ENCODE data around the gene KRT10. TPM values are rescaled to one million over a fixed set of nuclear protein-coding genes. Genes with fewer than 3 reads are reported as not detected.

KRT10 gene
- total RNA-seq, 4 donors from 2014 or later = 6.9 to 47.1 (median 39.8) TPM; not detected in 1

DNA sequence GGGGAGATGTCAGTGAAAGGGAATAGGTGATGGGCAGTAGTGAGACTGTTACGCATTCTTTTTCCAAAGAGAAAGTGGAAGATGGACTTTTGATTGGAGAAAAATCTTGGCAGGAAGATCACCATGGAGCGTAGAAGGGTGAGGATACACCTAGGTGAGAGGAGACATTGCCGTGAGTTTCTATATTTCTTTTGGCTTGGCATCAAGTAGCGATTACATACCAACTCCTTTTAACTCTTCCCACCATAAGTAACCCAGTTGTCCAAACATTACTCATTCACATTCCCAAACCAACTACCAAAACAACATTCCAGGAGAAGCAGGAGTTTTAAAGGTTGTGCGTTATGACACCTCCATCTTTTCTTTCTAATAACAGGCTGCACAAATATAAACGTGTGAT is 11.9 kb downstream of the KRT10 start:
- no peak for TF ChIP-seq POLR2A (IDR thresholded peaks at IDR 0.05)
- TF ChIP-seq, protein P1, sequence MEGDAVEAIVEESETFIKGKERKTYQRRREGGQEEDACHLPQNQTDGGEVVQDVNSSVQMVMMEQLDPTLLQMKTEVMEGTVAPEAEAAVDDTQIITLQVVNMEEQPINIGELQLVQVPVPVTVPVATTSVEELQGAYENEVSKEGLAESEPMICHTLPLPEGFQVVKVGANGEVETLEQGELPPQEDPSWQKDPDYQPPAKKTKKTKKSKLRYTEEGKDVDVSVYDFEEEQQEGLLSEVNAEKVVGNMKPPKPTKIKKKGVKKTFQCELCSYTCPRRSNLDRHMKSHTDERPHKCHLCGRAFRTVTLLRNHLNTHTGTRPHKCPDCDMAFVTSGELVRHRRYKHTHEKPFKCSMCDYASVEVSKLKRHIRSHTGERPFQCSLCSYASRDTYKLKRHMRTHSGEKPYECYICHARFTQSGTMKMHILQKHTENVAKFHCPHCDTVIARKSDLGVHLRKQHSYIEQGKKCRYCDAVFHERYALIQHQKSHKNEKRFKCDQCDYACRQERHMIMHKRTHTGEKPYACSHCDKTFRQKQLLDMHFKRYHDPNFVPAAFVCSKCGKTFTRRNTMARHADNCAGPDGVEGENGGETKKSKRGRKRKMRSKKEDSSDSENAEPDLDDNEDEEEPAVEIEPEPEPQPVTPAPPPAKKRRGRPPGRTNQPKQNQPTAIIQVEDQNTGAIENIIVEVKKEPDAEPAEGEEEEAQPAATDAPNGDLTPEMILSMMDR (IDR thresholded peaks at IDR 0.05) = no peak
- H3K36me3 ChIP-seq = no peaks in the 10 kb centered on the region
- DNase-seq = no peak
- no peak overlapping the region for H3K4me3 ChIP-seq
- intact Hi-C loops (cut with DNase I; ENCODE audit: low total_unique reads) = no loop called here
- H3K27ac ChIP-seq = no peak overlapping the region
- no peaks in the 10 kb centered on the region for H3K4me1 ChIP-seq
- no peaks in the 10 kb centered on the region for H3K9me3 ChIP-seq
- peaks cover 0 to 5% of the 10 kb centered on the region in 2 donors for H3K27me3 ChIP-seq

DNA sequence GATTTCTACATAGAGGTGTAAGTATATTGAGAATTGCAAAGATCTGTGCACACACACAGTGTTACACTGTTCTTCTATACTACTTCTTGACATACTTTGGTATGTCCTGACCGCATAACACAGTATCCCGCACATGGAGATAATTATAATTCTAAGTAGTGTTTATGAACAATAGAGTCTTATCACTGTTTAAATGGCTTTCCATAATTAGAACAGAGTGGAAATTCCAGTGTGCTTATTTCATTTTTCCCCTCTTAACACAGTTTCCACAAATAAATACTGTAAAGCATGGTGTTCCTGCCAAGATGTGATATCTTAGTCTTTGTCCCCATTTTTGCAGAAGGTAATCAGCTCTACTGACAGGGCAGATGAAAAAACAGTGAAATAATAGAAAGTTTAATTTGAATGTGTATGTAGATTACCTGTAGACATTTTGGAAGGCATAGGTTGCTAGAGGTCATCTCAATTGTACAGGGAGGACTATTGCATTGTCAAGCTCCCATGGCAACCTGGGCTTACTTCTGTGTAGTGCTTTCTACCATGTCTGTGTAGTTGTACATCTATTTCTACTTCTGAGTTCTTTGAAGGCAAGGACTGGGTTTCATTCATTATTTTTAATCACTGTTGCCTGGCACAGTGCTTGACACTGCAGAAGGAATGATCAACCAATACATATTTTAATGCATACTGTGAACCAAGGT is 12.5 kb downstream of the KRT10 start:
- Histone ChIP-seq H3K27me3 (peaks cover 0 to 5% of the 10 kb centered on the region in 2 donors), H3K4me1 (no peaks in the 10 kb centered on the region), H3K4me3 (no peak overlapping the region), H3K27ac (no peak overlapping the region), H3K36me3 (no peaks in the 10 kb centered on the region), H3K9me3 (no peaks in the 10 kb centered on the region)
- no peak for DNase-seq
- TF ChIP-seq, protein P1 (IDR thresholded peaks at IDR 0.05) = no peak
- no peak for TF ChIP-seq POLR2A (IDR thresholded peaks at IDR 0.05)
- intact Hi-C loops (cut with DNase I; ENCODE audit: low total_unique reads) = loop anchor here (10.0 kb wide), 1 partner anchor 855 kb away; no protein-coding TSS in a partner anchor

DNA sequence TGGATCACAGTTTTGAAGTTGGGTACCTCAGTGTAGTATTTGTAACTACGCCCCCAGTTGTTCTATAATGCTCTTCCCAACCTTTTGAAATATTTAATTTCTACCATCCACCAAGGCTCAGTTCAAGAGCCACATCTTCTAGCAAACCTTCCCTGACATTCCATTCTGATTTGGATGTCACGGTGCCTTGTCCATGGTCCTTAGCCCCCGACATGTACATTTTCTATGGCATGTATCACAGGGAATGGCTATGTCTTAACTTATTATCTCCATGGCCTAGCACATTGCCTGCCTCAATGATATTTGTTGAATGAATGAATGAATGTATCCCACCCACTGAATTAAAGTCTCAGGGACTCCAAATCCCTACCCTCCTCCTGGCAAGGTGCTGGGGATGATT is 16.3 kb downstream of the KRT10 start:
- intact Hi-C loops (cut with DNase I; ENCODE audit: low total_unique reads) = loop anchor here (10.0 kb wide), 1 partner anchor 859 kb away; no protein-coding TSS in a partner anchor
- TF ChIP-seq, protein P1 (IDR thresholded peaks at IDR 0.05) = no peak
- no peak for TF ChIP-seq POLR2A (IDR thresholded peaks at IDR 0.05)
- peaks cover 0 to 4% of the 10 kb centered on the region in 2 donors for H3K4me1 ChIP-seq
- DNase-seq = no peak
- no peaks in the 10 kb centered on the region for H3K9me3 ChIP-seq
- H3K27me3 ChIP-seq = no peaks in the 10 kb centered on the region
- H3K27ac ChIP-seq = no peak overlapping the region
- no peak overlapping the region for H3K4me3 ChIP-seq
- no peaks in the 10 kb centered on the region for H3K36me3 ChIP-seq

DNA sequence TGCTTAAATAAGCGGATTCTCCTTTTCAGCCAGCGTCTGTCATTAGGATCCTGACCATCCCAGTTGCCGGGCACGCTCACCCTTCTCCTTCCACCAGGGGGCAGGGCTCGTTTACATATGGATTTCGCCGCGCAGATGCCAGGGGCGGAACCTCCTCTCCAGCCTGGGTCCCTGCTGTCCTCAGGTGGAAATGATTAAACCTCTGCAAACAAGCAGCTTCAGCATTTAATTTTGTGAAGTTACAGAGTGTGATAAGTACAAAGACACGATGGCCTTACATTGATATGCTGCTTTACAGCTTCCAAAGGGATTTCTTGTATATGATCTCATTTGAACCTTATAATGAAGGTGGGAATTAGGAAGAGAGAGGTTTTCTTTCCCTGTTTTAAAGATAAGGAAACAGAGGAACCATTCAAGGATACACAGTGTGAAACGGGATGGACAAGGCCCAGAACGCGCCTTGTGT is 18.8 kb downstream of the KRT10 start:
- intact Hi-C loops (cut with DNase I; ENCODE audit: low total_unique reads) = loop anchor here (10.0 kb wide), 1 partner anchor 861 kb away; no protein-coding TSS in a partner anchor
- Histone ChIP-seq H3K27ac (no peak overlapping the region), H3K36me3 (no peaks in the 10 kb centered on the region), H3K4me1 (peaks cover 0 to 4% of the 10 kb centered on the region in 2 donors), H3K9me3 (no peaks in the 10 kb centered on the region), H3K27me3 (no peaks in the 10 kb centered on the region), H3K4me3 (no peak overlapping the region)
- DNase-seq = peak; percentile 69 to 76
- TF ChIP-seq POLR2A (IDR thresholded peaks at IDR 0.05) = no peak
- TF ChIP-seq, protein P1 (IDR thresholded peaks at IDR 0.05) = peak; percentile 72 to 84 (median 78)

DNA sequence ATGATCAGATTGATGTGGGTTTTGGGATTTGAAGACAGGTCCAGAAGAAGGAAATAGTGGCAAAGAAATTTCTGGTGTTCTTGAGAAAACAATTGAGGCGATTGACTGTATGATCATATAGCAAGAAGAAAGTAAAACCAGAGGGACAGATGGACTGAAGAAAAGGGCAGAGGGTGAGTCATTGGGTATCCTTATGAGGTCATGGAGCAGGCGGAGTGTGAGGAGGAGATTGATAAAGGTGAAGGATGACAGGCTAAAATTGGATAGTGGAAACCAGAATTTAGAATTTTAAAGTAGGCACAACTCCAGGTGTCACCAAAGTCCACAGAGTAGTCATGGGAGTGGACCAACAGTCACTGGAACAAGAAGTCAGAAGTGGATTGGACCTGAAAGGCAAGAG is 21.3 kb downstream of the KRT10 start:
- H3K27ac ChIP-seq = no peak overlapping the region
- no peak for TF ChIP-seq POLR2A (IDR thresholded peaks at IDR 0.05)
- TF ChIP-seq, protein P1 (IDR thresholded peaks at IDR 0.05) = no peak

More for the DNA sequence above, 21.3 kb downstream of the KRT10 start:
- Histone ChIP-seq H3K36me3 (no peaks in the 10 kb centered on the region), H3K4me1 (peaks cover 0 to 4% of the 10 kb centered on the region in 2 donors), H3K9me3 (no peaks in the 10 kb centered on the region), H3K27me3 (no peaks in the 10 kb centered on the region), H3K4me3 (no peak overlapping the region)
- intact Hi-C loops (cut with DNase I; ENCODE audit: low total_unique reads) = loop anchor here (10.0 kb wide), 1 partner anchor 864 kb away; no protein-coding TSS in a partner anchor
- DNase-seq = no peak
